Esophagus squamous epithelium (tissue), 5 donors: Measurements from ENCODE around the gene SLC6A9. TPM values are rescaled to one million over a fixed set of nuclear protein-coding genes. Genes with fewer than 3 reads are reported as not detected.

Source experiments
- DNase-seq: peaks from one replicate; lab custom pipeline; 2025; lab: John Stamatoyannopoulos, UW
- H3K27ac ChIP-seq, 4 donors: fragments of 200-600 bp; sonication (generic); one replicate each; pipeline ENCODE4 v1.5.1; 2016 to 2019; ENCODE audit warnings: mild to moderate bottlenecking in 1 of 4
- H3K27me3 ChIP-seq, 4 donors: fragments of 200-600 bp; sonication (generic); 1 replicate in 3 of 4; 2 replicates in 1 of 4; pipeline versions ENCODE4 v1.5.1 to v1.6.0; 2017 to 2021; ENCODE audit warnings: antibody characterized with exemption in 1 of 4
- H3K36me3 ChIP-seq, 3 donors: fragments of 200-600 bp; sonication (generic); one replicate each; pipeline ENCODE4 v1.5.1; 2016 to 2019
- H3K4me1 ChIP-seq, 3 donors: fragments of 200-600 bp; sonication (generic); one replicate each; pipeline ENCODE4 v1.5.1; 2017 to 2019
- H3K4me3 ChIP-seq, 4 donors: fragments of 200-600 bp; sonication (generic); 1 replicate in 3 of 4; 2 replicates in 1 of 4; pipeline ENCODE4 v1.5.1; 2016 to 2019; ENCODE audit warnings: mild to moderate bottlenecking in 2 of 4, moderate library complexity in 1 of 4
- H3K9me3 ChIP-seq, 3 donors: fragments of 200-600 bp; sonication (generic); one replicate each; pipeline ENCODE4 v1.5.1; 2016 to 2019
- CTCF ChIP-seq, 6 experiments: fragments of 450-650 bp in 4 of 6; fragments of 200-600 bp in 2 of 6; sonication (generic) in 2 of 6; IDR thresholded peaks; one replicate each; pipeline ENCODE4 v1.5.1; 2016 to 2019; ENCODE audit warnings: antibody characterized with exemption in 6 of 6, mild to moderate bottlenecking in 4 of 6, moderate library complexity in 4 of 6
- POLR2A ChIP-seq, 4 donors: fragments of 450-650 bp; IDR thresholded peaks; one replicate each; pipeline ENCODE4 v1.6.1; 2017; ENCODE audit warnings: antibody characterized with exemption in 4 of 4, mild to moderate bottlenecking in 4 of 4, moderate library complexity in 3 of 4
- WGBS, 2 donors: methylation state at CpG; one replicate each; pipeline ENCODE4 v1.1.5; 2018; 5-methylcytosine and 5-hydroxymethylcytosine counted together
- intact Hi-C: fragments of 100-400 bp; cut with DNase I; formaldehyde crosslinking; loops from one replicate; pipeline ENCODE4 v1.15.0; 2022
- total RNA-seq, 4 donors: library from RNA; depleted of rRNA; stranded (reverse); fragments of >200 nt; gene quantifications; one replicate each; pipeline ENCODE4 v1.1.0, GENCODE V29; 2016
- donor health status: DM: yes; HTN: yes; CAD: no.

The SLC6A9 gene
- total RNA-seq, 4 donors from 2014 or later, result 10.4 to 40.0 (median 23.2) TPM

- Histone ChIP-seq H3K4me3 (no peak overlapping the region), H3K27me3 (peaks cover 0 to 10% (median 0%) of the 10 kb centered on the region in 4 donors), H3K4me1 (peaks cover 10 to 35% (median 12%) of the 10 kb centered on the region in 3 donors), H3K27ac (peak overlapping the region in 3 of 4 donors; percentile 17 to 26 (median 21)), H3K36me3 (no peaks in the 10 kb centered on the region), H3K9me3 (no peaks in the 10 kb centered on the region)
- intact Hi-C loops, result loop anchor here (10.0 kb wide), 1 partner anchor 279 kb away; no protein-coding TSS in a partner anchor
- no peak for DNase-seq
- TF ChIP-seq POLR2A (IDR thresholded peaks at IDR 0.05), result no peak
- TF ChIP-seq CTCF (IDR thresholded peaks at IDR 0.05), result no peak
- 72 to 78% methylated on average over 5 to 6 of the region's 7 CpGs for WGBS, 2 donors
Observed at GRCh38 chr1:44044071-44044801, 13.0 kb upstream of the SLC6A9 start.

- DNase-seq, result no peak
- Histone ChIP-seq H3K9me3 (no peaks in the 10 kb centered on the region), H3K36me3 (no peaks in the 10 kb centered on the region), H3K4me1 (peaks cover 7 to 27% (median 9%) of the 10 kb centered on the region in 3 donors), H3K27me3 (peaks cover 0 to 8% (median 0%) of the 10 kb centered on the region in 4 donors), H3K4me3 (no peak overlapping the region), H3K27ac (peak overlapping the region in 3 of 4 donors; percentile 17 to 26 (median 21))
- TF ChIP-seq CTCF (IDR thresholded peaks at IDR 0.05) (no peak), POLR2A (IDR thresholded peaks at IDR 0.05) (no peak)
- 83 to 85% methylated on average over 7 of the region's 16 CpGs for WGBS, 2 donors
- intact Hi-C loops, result loop anchor here (10.0 kb wide), 1 partner anchor 279 kb away; no protein-coding TSS in a partner anchor
Observed at GRCh38 chr1:44043176-44044070, 12.2 kb upstream of the SLC6A9 start.

GRCh38 chr1:44040846-44041245 is 9.6 kb upstream of the SLC6A9 start:
- no peak overlapping the region for H3K27ac ChIP-seq
- H3K27me3 ChIP-seq, result peaks cover 0 to 8% (median 0%) of the 10 kb centered on the region in 4 donors
- intact Hi-C loops, result loop anchor here (10.0 kb wide), 1 partner anchor 276 kb away; no protein-coding TSS in a partner anchor
- no peaks in the 10 kb centered on the region for H3K36me3 ChIP-seq
- DNase-seq, result no peak
- no peak overlapping the region for H3K4me3 ChIP-seq
- WGBS, 2 donors, result 61 to 72% methylated on average over 4 of the region's 4 CpGs
- peaks cover 0 to 29% (median 11%) of the 10 kb centered on the region in 3 donors for H3K4me1 ChIP-seq
- no peaks in the 10 kb centered on the region for H3K9me3 ChIP-seq
- no peak for TF ChIP-seq CTCF (IDR thresholded peaks at IDR 0.05)
- TF ChIP-seq POLR2A (IDR thresholded peaks at IDR 0.05), result no peak

GRCh38 chr1:44040418-44040817 is 9.2 kb upstream of the SLC6A9 start:
- no peak overlapping the region for H3K4me3 ChIP-seq
- no peak overlapping the region for H3K27ac ChIP-seq
- no peaks in the 10 kb centered on the region for H3K9me3 ChIP-seq
- no peak for DNase-seq
- H3K36me3 ChIP-seq, result no peaks in the 10 kb centered on the region
- WGBS, 2 donors, result 84 to 85% methylated on average over 2 of the region's 2 CpGs
- intact Hi-C loops, result loop anchor here (10.0 kb wide), 1 partner anchor 276 kb away; no protein-coding TSS in a partner anchor
- peaks cover 0 to 8% (median 0%) of the 10 kb centered on the region in 4 donors for H3K27me3 ChIP-seq
- no peak for TF ChIP-seq CTCF (IDR thresholded peaks at IDR 0.05)
- H3K4me1 ChIP-seq, result peaks cover 0 to 33% (median 14%) of the 10 kb centered on the region in 3 donors
